Mesendoderm (in vitro differentiated cells): ENCODE measurements around the gene TCHHL1.
A peak's percentile ranks its signal among the peaks of the same experiment; 100 is the strongest.

ENCODE experiments used
- DNase-seq: peaks from one replicate; pipeline ENCODE4 v3.0.0; 2013
- H2AK5ac ChIP-seq: 2 replicates; pipeline ENCODE4 v1.6.1; 2013; ENCODE audit warnings: low read length, inconsistent platforms
- H2BK120ac ChIP-seq: 2 replicates; pipeline ENCODE4 v1.6.1; 2013; ENCODE audit warnings: low read depth, mild to moderate bottlenecking, low read length, moderate library complexity, mixed read lengths
- H2BK15ac ChIP-seq: replicated peaks from 2 replicates; pipeline ENCODE4 v1.6.1; 2013; ENCODE audit warnings: low read depth, mild to moderate bottlenecking, moderate library complexity
- H2BK5ac ChIP-seq: 2 replicates; pipeline ENCODE4 v1.6.1; 2013; ENCODE audit warnings: low read length, inconsistent platforms
- H3K18ac ChIP-seq: 2 replicates; pipeline ENCODE4 v1.6.1; 2013; ENCODE audit warnings: mild to moderate bottlenecking, low read length, mixed read lengths
- H3K23ac ChIP-seq: one replicate; pipeline ENCODE4 v1.6.1; 2013; ENCODE audit warnings: low read length
- H3K27ac ChIP-seq: 2 replicates; pipeline ENCODE4 v1.5.1; 2013; ENCODE audit warnings: low read depth, mild to moderate bottlenecking, inconsistent platforms, low read length, moderate library complexity
- H3K27me3 ChIP-seq: 2 replicates; pipeline ENCODE4 v1.6.1; 2013; ENCODE audit warnings: low read length, control low read depth, mild to moderate bottlenecking, inconsistent platforms; ENCODE audit not compliant: insufficient read depth, poor library complexity
- H3K36me3 ChIP-seq: 2 replicates; pipeline ENCODE4 v1.6.1; 2013; ENCODE audit warnings: low read length, inconsistent platforms; ENCODE audit not compliant: control insufficient read depth, insufficient read depth
- H3K4ac ChIP-seq: one replicate; pipeline ENCODE4 v1.6.1; 2013; ENCODE audit warnings: low read depth, mild to moderate bottlenecking, low read length, moderate library complexity
- H3K4me1 ChIP-seq: 2 replicates; pipeline ENCODE4 v1.6.1; 2013; ENCODE audit warnings: low read depth, low read length, inconsistent platforms; ENCODE audit not compliant: control insufficient read depth
- H3K4me2 ChIP-seq: 2 replicates; pipeline ENCODE4 v1.6.1; 2013; ENCODE audit warnings: low read length
- H3K4me3 ChIP-seq: 2 replicates; pipeline ENCODE4 v1.5.1; 2013; ENCODE audit warnings: mild to moderate bottlenecking, low read length
- H3K56ac ChIP-seq: one replicate; pipeline ENCODE4 v1.6.1; 2013; ENCODE audit warnings: low read length
- H3K79me1 ChIP-seq: 2 replicates; pipeline ENCODE4 v1.6.1; 2013; ENCODE audit warnings: low read length, inconsistent platforms
- H3K79me2 ChIP-seq: 2 replicates; pipeline ENCODE4 v1.6.1; 2013; ENCODE audit warnings: mild to moderate bottlenecking, low read length; ENCODE audit not compliant: control insufficient read depth, insufficient read depth
- H3K9ac ChIP-seq: 2 replicates; pipeline ENCODE4 v1.6.1; 2013; ENCODE audit warnings: low read length, inconsistent platforms
- H4K5ac ChIP-seq: one replicate; pipeline ENCODE4 v1.6.1; 2013; ENCODE audit warnings: low read length
- H4K8ac ChIP-seq: one replicate; pipeline ENCODE4 v1.6.1; 2013; ENCODE audit warnings: low read depth, mild to moderate bottlenecking, control low read depth, low read length, moderate library complexity
- WGBS: extraction: QIAGEN DNeasy Blood & Tissue Kit; methylation state at CpG from one replicate; pipeline ENCODE4 v1.1.7; 2013; ENCODE audit warnings: low lambda C conversion rate, missing lambda C conversion rate; ENCODE audit not compliant: insufficient coverage; ENCODE audit errors: extremely low coverage; 5-methylcytosine and 5-hydroxymethylcytosine counted together

Gene TCHHL1

DNA sequence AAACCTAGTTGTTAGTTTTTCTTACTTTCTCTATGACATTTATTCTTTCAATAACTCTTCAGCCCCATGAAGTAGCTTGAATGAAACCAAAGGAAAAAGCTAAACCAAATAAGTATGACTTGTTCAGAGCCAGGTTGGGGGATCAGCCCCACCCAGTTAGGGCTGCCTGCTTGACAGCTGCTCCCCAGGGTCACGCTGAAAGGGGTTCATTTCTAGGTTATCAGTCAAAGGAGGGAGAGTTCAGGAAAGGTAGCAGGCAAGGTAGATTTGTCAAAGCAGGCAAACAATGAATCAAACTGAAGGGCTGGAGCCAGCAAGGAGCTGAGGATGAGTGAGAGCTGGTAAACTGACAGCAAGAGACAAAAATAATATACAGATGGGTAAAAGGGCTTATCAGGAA, 49.0 kb downstream of the TCHHL1 start:
- no peak overlapping the region for H2BK120ac ChIP-seq
- H3K23ac ChIP-seq = no peak overlapping the region
- whole genome bisulfite sequencing = no CpG with 5 or more reads among the region's 1 CpG
- no peak overlapping the region for H3K4me3 ChIP-seq
- peaks cover under 1% of the 10 kb centered on the region for H3K4me1 ChIP-seq
- no peak overlapping the region for H2AK5ac ChIP-seq
- H2BK15ac ChIP-seq = no peak overlapping the region
- H3K56ac ChIP-seq = no peak overlapping the region
- no peak overlapping the region for H3K27ac ChIP-seq
- no peak overlapping the region for H2BK5ac ChIP-seq
- no peak overlapping the region for H4K8ac ChIP-seq
- no peak overlapping the region for H4K5ac ChIP-seq
- no peak overlapping the region for H3K18ac ChIP-seq
- H3K79me1 ChIP-seq = no peaks in the 10 kb centered on the region
- no peak overlapping the region for H3K4me2 ChIP-seq
- no peaks in the 10 kb centered on the region for H3K27me3 ChIP-seq
- H3K79me2 ChIP-seq = peaks cover 6% of the 10 kb centered on the region
- H3K9ac ChIP-seq = no peak overlapping the region
- no peak for DNase-seq
- no peak overlapping the region for H3K4ac ChIP-seq
- H3K36me3 ChIP-seq = no peaks in the 10 kb centered on the region

DNA sequence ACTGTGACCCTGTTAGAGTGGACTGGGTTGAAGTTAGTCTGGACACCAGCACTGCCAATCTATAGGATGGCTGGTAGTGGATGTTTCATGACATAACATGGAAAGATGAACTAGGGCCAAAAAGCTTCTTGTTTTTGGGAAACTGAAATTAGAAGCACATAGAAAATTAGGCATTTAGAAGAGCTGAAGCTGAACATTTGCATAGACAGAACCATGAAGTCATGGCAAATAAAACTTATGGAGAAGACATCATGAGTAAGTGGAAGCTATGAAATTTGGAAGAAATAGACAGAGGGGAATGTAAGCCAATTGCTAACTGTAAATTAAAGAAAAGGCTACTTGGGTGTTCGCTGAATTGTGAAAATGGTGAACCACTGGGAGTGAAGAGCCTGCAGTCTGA, 49.4 kb downstream of the TCHHL1 start:
- Histone ChIP-seq H3K4me3 (no peak overlapping the region), H2AK5ac (no peak overlapping the region), H3K23ac (no peak overlapping the region), H4K5ac (no peak overlapping the region), H3K36me3 (no peaks in the 10 kb centered on the region), H3K4ac (no peak overlapping the region), H4K8ac (no peak overlapping the region), H2BK120ac (no peak overlapping the region), H3K79me1 (no peaks in the 10 kb centered on the region), H3K4me2 (no peak overlapping the region), H2BK15ac (no peak overlapping the region), H3K9ac (no peak overlapping the region), H3K27me3 (no peaks in the 10 kb centered on the region), H3K56ac (no peak overlapping the region), H3K27ac (no peak overlapping the region), H2BK5ac (no peak overlapping the region), H3K4me1 (peaks cover 3% of the 10 kb centered on the region), H3K79me2 (peaks cover 6% of the 10 kb centered on the region), H3K18ac (no peak overlapping the region)
- WGBS = no CpG with 5 or more reads among the region's 1 CpG
- no peak for DNase-seq

DNA sequence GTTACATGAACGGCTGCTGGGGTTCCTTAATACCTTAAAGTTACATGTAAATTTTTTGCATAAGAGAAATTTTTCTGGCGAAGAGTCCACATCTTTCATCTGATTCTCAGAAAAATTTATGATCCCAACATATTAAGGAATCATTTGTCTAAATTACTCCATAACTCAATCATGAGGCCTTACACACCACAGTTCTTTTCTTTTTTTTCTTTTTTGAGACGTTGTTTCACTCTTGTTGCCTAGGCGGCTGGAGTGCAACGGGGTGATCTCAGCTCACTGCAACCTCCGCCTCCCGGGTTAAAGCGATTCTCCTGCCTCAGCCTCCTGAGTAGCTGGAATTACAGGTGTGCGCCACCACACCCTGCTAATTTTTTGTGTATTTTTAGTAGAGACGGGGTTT, 50.0 kb downstream of the TCHHL1 start:
- H2BK5ac ChIP-seq = no peak overlapping the region
- H3K27me3 ChIP-seq = no peaks in the 10 kb centered on the region
- H4K5ac ChIP-seq = no peak overlapping the region
- H3K18ac ChIP-seq = no peak overlapping the region
- H3K27ac ChIP-seq = no peak overlapping the region
- H3K36me3 ChIP-seq = no peaks in the 10 kb centered on the region
- peaks cover 3% of the 10 kb centered on the region for H3K4me1 ChIP-seq
- H3K4me2 ChIP-seq = no peak overlapping the region
- peaks cover 6% of the 10 kb centered on the region for H3K79me2 ChIP-seq
- no peak overlapping the region for H2BK15ac ChIP-seq
- WGBS = no CpG with 5 or more reads among the region's 10 CpGs
- no peak overlapping the region for H3K9ac ChIP-seq
- no peak overlapping the region for H4K8ac ChIP-seq
- no peak overlapping the region for H3K23ac ChIP-seq
- H2AK5ac ChIP-seq = no peak overlapping the region
- peaks cover under 1% of the 10 kb centered on the region for H3K79me1 ChIP-seq
- DNase-seq = no peak
- H2BK120ac ChIP-seq = no peak overlapping the region
- no peak overlapping the region for H3K4ac ChIP-seq
- H3K56ac ChIP-seq = no peak overlapping the region
- no peak overlapping the region for H3K4me3 ChIP-seq

- Histone ChIP-seq H3K4me2 (peak within 1 kb of the TSS; percentile 68), H3K56ac (peak within 1 kb of the TSS; percentile 99), H3K36me3 (peaks cover 12% of the 10 kb centered on the region), H2BK5ac (peak within 1 kb of the TSS; percentile 79), H3K4me1 (peaks cover 3% of the 10 kb centered on the region), H3K18ac (peak within 1 kb of the TSS; percentile 96), H2BK15ac (peak within 1 kb of the TSS; percentile 27), H4K8ac (peak within 1 kb of the TSS; percentile 83), H3K9ac (peak within 1 kb of the TSS; percentile 99), H3K23ac (no peak within 1 kb of the TSS), H3K4ac (peak within 1 kb of the TSS; percentile 60), H3K27me3 (no peaks in the 10 kb centered on the region), H3K27ac (peak within 1 kb of the TSS; percentile 99), H4K5ac (no peak within 1 kb of the TSS), H3K4me3 (peak within 1 kb of the TSS; percentile 89), H3K79me1 (peaks cover 6% of the 10 kb centered on the region), H3K79me2 (peaks cover 6% of the 10 kb centered on the region), H2AK5ac (no peak within 1 kb of the TSS), H2BK120ac (no peak within 1 kb of the TSS)
- WGBS = 100% methylated on average over 1 of the region's 53 CpGs
- peak; percentile 90 for DNase-seq
These were observed 52.3 kb downstream of the TCHHL1 start, which contains the start of gene S100A11 for GRCh38 chr1:152036267-152037216. Gene S100A11, minus strand, starts transcription at chr1:152037004. Its CDS starts 89 bp downstream, at chr1:152036915.

- Histone ChIP-seq H3K9ac (peak overlapping the region; percentile 99), H3K27ac (peak overlapping the region; percentile 99), H3K4me2 (peak overlapping the region; percentile 69), H3K79me1 (peaks cover 6% of the 10 kb centered on the region), H4K8ac (peak overlapping the region; percentile 83), H3K36me3 (peaks cover 12% of the 10 kb centered on the region), H3K4me3 (peak overlapping the region; percentile 89), H3K79me2 (peaks cover 6% of the 10 kb centered on the region), H3K4me1 (peaks cover 3% of the 10 kb centered on the region), H2BK15ac (peak overlapping the region; percentile 27), H3K23ac (no peak overlapping the region), H3K4ac (peak overlapping the region; percentile 98), H3K56ac (peak overlapping the region; percentile 99), H2BK120ac (peak overlapping the region; percentile 92), H3K27me3 (no peaks in the 10 kb centered on the region), H3K18ac (peak overlapping the region; percentile 96), H2BK5ac (peak overlapping the region; percentile 87), H2AK5ac (no peak overlapping the region), H4K5ac (no peak overlapping the region)
- no CpG with 5 or more reads among the region's 17 CpGs for WGBS
- DNase-seq = peak; percentile 61
These were observed 53.2 kb downstream of the TCHHL1 start for GRCh38 chr1:152035539-152036266.
